GM12878 (cell line): Measurements from ENCODE around the gene LEFTY1.

Experiments
- CHD2 ChIP-seq: IDR thresholded peaks from 2 replicates; pipeline ENCODE4 v1.6.1; 2011; ENCODE audit warnings: low read depth, low read length, improper control_type of control experiment, borderline replicate concordance
- CTCF ChIP-seq, 3 experiments: IDR thresholded peaks in 2 of 3; conservative IDR thresholded peaks in 1 of 3; 2 replicates each; pipeline ENCODE4 v1.5.1; 2011; ENCODE audit warnings: low read depth in 3 of 3, low read length in 3 of 3, mild to moderate bottlenecking in 3 of 3, control low read depth in 2 of 3, moderate library complexity in 2 of 3, inconsistent platforms in 1 of 3, mixed read lengths in 1 of 3; ENCODE audit not compliant: control insufficient read depth in 2 of 3, insufficient read depth in 1 of 3; ENCODE audit errors: extremely low read depth in 1 of 3
- E4F1 ChIP-seq: fragments of 450-650 bp; IDR thresholded peaks from 2 replicates; pipeline ENCODE4 v1.6.1; 2018; ENCODE audit warnings: borderline replicate concordance, mild to moderate bottlenecking; ENCODE audit not compliant: partially characterized antibody
- FOS ChIP-seq: IDR thresholded peaks from 3 replicates; pipeline ENCODE4 v1.6.1; 2011; ENCODE audit warnings: borderline replicate concordance; ENCODE audit not compliant: insufficient read length; ENCODE audit errors: extremely low read depth
- HDAC6 ChIP-seq: fragments of 200-600 bp; sonication (generic); IDR thresholded peaks from one replicate; pipeline ENCODE4 v1.8.0; 2017; ENCODE audit warnings: antibody characterized with exemption; ENCODE audit not compliant: unreplicated experiment
- NR2C1 ChIP-seq: fragments of 450-650 bp; IDR thresholded peaks from 2 replicates; pipeline ENCODE4 v1.6.1; 2017; ENCODE audit warnings: antibody characterized with exemption, mild to moderate bottlenecking, moderate library complexity
- NRF1 ChIP-seq: conservative IDR thresholded peaks from 2 replicates; pipeline ENCODE4 v1.6.1; 2011; ENCODE audit warnings: mild to moderate bottlenecking, low read depth, low read length, improper control_type of control experiment
- RELA ChIP-seq: fragments of 450-650 bp; IDR thresholded peaks from 2 replicates; pipeline ENCODE4 v1.8.0; 2014; ENCODE audit warnings: borderline replicate concordance; ENCODE audit not compliant: partially characterized antibody
- REST ChIP-seq: IDR thresholded peaks from 2 replicates; pipeline ENCODE4 v1.6.1; 2012; ENCODE audit warnings: mild to moderate bottlenecking, low read depth, low read length
- ZSCAN29 ChIP-seq: fragments of 450-650 bp; IDR thresholded peaks from 2 replicates; pipeline ENCODE4 v1.6.1; 2017; ENCODE audit warnings: mild to moderate bottlenecking, moderate library complexity

GRCh38 chr1:225933072-225933471 lies 44.1 kb upstream of the LEFTY1 start:
- TF ChIP-seq E4F1 (no peak), CTCF (IDR thresholded peaks at IDR 0.05 in 2 of 3, conservative IDR thresholded peaks at IDR 0.05 in 1 of 3; ENCODE audit: control insufficient read depth in 2 of 3, extremely low read depth in 1 of 3, insufficient read depth in 1 of 3, low read depth in 3 of 3, low read length in 3 of 3) (no peak), HDAC6 (no peak), FOS (no peak), ZSCAN29 (no peak), RELA (no peak), NR2C1 (no peak), REST (no peak), NRF1 (no peak), CHD2 (no peak)
